ENCODE data around the gene LSM11.
"Not testable (repeated sequence)": the region's sequence is repeated elsewhere in the genome, so short reads cannot be mapped to it uniquely, and the experiment has no call there.

Gene LSM11

DNA sequence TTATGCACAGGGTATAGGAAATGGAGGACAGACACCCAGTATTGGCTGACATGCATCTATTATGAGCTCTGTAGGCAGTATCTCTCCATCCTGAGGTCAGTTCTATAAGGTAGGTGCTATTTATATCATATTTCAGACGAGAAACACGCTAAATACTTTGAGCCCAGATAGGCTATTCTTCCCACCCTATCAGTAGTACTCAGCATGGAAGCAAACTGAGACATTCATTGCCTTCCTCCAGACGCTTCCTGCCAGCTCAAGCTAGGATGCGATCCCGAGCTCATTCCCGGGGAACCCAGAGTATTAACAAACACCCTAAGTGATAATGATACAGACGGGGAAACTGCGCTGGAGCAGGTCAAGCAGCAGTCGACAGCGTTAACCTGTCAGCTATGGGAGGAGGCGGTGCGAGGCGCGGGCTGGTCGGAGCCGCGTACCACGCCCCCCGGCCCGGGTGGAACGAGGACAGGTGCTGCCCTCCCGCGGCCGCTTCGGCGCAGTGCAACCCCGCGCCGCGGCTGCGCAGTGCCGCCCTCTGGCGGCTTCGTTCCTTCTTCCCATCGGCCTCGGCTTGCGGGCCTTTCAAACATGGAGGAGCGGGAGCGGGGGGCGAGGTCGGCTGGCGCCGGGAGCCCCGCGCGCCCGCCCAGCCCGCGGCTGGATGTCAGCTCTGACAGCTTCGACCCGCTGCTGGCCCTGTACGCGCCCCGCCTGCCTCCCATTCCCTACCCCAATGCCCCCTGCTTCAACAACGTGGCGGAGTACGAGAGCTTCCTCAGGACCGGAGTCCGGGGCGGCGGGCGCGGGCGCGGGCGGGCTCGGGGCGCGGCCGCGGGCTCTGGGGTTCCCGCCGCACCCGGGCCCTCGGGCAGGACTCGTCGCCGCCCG is at the start of gene LSM11:
LSM11 (plus strand) TSS at position 550 of the 888 bp plus-strand sequence; CDS start at position 589, 39 bp downstream.
- peak; percentile 95 for DNase-seq

DNA sequence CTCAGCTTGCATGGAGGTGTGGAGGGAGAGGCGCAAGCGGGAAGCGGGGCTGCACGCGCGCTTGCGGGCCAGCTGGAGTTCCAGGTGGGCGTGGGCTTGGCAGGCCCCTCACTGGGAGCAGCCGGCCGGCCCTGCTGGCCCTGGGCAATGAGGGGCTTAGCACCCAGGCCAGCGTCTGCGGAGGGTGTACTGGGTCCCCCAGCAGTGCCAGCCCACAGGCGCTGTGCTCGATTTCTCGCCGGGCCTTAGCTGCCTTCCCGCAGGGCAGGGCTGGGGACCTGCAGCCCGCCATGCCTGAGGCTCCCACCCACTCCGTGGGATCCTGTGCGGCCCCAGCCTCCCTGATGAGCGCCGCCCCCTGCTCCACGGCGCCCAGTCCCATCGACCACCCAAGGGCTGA is 49.7 kb upstream of the LSM11 start:
- DNase-seq, result not testable (repeated sequence)

DNA sequence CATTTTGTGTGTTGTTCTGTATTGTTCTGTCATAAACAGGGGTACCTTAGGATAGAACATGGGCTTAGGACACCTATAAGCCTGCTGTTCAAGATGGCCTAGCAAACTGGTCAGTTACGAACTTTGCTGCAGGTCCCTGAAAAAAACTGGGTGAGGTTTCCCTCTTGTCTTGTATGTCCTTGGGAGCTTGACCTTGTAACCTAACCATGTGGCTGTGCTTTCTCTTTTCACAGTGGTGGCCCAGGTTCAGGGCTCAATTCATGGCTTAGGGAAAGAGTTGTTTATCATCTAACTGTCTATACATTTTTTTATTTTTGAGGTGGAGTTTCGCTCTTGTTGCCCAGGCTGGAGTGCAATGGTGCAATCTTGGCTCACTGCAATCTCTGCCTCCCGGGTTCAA is 47.4 kb upstream of the LSM11 start:
- not testable (repeated sequence) for DNase-seq

DNA sequence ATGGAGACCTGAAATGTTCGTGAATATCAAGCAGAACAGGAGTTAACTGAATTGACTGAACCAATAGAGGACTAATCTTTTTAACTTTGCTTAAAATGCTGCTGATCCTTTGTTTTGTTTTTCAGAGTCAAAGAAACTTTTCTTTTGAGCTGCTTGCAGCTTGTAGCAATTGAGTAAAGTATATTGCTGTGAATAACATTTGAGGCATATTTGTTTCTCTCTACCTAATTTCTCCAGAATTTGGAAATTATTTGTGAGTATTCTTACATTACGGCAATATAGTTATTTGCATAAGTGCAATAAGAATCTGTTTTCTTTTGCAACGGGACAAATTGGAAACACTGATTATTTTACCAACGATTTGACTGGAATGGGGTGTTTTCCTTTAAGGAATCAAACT is 44.8 kb upstream of the LSM11 start:
- DNase-seq, result not testable (repeated sequence)

DNA sequence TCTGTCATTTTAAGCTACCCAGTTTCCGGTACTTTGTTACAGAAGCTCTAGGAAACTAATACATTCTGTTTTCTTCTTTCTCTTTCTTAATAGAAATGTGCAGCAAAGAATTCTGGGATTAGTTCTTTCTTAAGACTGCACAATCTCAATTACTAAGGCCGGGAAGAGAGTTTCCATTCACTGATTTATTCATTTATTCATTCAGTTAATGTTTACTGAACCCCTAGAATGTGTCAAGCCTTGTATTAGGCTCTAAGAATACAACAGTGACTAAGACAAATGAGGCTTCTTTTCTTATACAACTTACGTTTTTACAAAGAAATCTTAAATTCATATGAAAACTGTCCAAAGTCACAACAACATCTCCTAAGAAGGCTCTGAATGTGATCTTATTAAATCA is 39.8 kb upstream of the LSM11 start:
- DNase-seq, result no peak

DNA sequence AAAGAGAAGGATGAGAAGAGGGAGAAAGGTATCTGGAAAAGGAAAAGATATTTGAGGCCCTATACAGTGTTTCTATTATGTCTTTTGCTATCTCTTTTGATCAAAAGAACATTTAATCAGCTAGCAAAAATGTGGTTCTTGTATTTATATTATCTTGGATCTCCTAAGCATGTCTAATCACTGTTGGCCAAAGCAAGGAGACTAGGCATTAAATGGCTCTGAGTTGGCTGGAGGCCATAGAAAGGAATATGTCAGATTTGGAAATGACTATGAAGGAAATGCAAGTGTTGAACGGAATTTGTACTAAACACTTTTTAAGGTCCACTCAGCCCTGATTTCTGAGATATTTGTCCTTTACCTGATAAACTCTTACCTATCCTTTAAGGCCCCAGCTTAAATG is 34.6 kb upstream of the LSM11 start:
- DNase-seq, result no peak

DNA sequence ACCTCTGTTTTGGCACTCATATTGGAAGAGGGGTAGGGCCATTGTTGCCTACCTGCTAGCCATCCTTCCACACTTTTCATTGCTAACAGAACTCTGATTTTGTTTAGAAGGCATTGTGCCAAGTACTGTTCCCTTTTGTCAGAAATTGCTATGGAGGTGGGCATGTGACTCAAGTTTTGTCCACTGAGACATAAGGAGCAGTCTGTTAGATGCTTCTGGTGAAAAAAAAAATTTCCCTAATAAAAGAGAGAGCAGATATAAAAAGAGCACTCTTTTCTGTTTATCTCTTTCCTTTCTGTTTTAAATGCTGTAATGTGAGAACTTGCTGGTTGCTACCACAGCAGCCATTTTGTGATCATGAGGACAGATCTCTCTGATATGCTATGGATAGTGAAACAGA is 34.2 kb upstream of the LSM11 start:
- DNase-seq, result no peak

DNA sequence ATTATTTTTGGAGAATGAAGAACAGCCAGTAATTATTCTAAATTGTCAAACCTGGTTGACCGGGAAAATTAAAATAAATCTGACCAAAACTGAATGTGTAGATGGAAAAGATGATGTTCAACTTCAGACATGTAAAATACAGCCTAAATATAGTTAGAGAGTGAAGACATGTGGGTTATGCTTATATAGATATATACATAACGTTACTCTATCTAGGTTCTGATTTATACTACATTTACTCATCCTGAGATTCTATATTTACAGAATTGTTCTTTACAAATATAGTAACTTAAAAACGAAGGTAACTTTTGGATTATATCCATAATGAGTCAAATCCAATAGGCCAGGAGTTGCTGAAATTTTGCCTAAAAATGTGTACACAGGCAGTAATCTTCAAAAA is 33.1 kb upstream of the LSM11 start:
- DNase-seq, result no peak

DNA sequence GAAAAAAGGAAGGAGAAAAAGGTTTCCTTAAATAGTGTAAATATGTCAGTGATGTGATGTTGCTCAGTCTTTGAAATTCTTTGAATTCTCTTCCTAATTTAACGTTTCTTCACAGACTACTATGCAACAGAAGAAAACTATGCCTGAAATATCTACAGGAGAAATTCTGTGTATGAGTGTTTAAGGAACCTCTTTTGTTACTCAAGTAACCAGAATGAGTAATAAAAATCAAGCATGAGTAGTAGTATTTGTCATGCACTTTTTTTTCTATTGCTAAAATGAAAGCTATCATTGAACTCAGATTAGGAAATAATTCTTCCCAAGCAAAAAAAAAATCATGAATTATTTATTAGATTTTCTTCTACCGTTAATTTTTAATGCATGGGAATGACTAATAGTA is 32.6 kb upstream of the LSM11 start:
- DNase-seq, result no peak

DNA sequence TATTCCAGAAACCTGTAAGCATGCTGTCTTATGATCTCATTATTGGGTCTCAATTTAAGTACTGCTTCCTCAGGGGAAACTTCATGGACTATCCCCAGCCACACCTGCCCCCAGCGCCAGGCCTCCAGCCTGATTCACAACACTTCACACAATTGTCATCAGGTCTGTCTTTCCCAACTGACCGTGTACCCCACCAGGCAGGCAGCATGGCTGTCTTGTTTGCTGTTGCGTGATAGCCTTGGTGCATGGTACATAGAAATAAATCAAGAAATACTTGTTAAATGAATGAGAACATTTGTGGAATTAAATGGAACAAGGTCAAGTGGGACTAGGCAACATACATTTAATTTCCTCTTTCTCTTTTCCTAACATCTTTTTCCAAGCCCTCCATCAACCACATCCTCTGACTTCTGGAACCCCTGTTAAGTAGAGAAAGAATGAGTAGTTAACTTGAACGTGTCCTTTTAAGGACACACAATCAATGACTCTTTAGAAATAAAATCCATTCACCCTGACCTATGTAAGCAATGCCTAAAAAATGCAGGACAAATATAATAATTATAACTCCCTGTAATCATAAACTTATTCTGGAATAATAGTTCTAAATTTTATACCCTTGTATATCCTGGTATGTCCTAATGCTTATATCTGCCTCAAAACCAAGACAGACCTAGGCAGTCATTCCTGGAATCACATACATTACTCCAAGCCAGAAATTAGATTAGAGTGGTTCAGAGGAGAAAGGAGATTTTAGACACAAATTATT is 29.5 kb upstream of the LSM11 start:
- no peak for DNase-seq

DNA sequence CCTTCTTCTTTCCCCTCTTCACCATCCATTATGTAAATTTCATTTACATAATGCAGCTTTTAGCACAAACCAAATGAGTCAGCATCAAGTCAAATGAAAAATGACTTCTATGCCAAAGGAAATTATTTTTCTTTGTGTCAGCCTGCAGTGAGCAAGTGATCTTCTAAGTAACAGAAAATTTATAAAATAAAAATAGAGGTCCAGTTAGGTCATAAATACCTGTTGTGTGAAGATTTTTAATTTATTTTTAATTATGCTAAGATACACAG is 29.0 kb upstream of the LSM11 start:
- DNase-seq, result no peak

DNA sequence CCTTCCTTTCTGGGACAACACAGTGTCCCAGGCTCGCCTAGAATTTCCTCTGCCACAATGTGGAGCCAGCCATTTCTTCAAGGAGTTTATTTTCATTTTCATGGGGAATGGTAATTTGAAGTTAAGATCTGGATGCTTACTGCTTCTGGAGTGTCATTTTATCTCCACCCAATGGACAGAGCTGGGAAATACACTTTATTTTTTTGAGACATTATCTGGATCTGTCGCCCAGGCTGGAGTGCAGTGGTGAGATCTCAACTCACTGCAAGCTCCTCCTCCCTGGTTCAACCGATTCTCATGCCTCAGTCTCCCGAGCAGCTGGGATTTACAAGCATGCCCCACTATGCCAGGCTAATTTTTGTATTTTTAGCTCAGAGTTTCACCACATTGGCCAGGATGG is 25.0 kb upstream of the LSM11 start:
- DNase-seq, result peak; percentile 30

DNA sequence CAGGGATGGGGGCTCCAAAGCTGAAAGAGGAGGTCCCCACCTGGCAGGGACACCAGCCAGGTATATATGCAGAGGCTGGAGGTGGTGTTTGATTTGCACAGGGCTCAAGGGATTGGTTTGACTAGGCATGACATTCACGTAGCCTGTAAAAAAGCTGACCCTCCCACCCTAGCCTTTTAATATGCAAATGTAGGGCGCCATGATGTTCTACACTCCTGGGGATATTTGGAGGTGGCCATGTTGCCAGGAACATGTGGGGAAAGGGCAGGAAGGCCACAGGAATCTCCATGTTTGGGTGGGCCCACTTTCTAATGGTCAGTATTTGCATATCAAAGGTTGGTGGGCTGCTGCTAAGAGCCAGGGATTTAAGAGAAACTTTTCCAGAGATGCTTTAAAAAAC is 24.3 kb upstream of the LSM11 start:
- no peak for DNase-seq

DNA sequence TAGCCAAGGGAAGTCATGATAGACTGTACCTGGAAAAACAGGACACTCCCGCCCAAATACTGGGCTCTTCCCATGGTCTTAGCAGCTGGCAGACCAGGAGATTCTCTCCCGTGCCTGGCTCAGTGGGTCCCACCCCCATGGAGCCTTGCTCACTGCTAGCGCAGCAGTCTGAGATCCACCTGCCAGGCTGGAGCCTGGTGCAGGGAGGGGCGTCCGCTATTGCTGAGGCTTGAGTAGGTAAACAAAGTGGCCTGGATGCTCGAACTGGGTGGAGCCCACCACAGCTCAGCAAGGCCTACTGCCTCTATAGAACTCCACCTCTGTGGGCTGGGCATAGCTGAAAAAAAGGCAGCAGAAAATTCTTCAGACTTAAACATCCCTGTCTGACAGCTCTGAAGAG is 22.4 kb upstream of the LSM11 start:
- no peak for DNase-seq

DNA sequence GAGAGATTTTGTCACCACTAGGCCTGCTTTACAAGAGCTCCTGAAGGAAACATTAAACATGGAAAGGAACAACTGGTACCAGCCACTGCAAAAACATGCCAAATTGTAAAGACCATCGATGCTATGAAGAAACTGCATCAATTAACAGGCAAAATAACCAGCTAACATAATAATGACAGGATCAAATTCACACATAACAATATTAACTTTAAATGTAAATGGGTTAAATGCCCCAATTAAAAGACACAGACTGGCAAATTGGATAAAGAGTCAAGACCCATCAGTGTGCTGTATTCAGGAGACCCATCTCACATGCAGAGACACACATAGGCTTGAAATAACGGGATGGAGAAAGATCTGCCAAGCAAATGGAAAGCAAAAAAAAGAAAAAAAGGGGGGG is 20.6 kb upstream of the LSM11 start:
- not testable (repeated sequence) for DNase-seq

DNA sequence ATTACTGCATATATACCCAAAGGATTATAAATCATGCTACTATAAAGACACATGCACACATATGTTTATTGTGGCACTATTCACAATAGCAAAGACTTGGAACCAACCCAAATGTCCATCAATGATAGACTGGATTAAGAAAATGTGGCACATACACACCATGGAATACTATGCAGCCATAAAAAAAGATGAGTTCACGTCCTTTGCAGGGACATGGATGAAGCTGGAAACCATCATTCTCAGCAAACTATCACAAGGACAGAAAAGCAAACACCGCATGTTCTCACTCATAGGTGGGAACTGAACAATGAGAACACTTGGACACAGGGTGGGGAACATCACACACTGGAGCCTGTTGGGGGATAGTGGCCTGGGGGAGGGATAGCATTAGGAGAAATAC is 16.9 kb upstream of the LSM11 start:
- DNase-seq, result not testable (repeated sequence)

DNA sequence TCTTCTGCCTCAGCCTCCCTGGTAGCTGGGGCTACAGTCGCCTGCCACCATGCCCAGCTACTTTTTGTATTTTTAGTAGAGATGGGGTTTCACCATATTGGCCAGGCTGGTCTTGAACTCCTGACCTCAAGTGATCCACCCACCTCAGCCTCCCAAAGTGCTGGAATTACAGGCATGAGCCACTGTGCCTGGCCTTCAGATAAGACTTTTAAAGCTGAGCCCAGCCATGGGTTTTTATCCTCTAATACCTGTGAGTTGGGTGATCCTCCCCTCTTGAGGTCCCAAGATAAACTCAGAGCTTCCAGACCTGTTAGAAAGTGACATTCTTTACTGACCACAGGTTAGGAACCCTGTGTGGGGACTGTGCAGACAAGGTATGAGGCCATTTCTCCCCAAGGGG is 15.7 kb upstream of the LSM11 start:
- not testable (repeated sequence) for DNase-seq

DNA sequence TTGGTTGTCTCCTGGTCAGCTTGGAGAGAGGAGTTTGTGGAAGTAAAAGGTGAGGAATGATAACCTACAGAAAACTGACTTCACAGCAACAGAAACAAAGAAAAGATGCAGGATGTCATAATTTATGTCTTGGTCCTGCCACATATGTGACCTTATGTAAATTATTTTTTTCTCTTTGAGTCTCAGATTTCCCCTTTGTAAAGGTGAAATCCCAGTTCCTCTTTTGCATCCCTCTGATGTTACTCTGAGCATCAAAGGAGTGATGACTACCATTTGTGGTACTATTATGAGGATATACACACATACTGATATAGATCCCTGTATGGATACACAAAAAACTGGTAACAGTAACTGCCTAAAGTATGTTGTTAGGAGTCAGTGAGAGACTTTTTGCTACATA is 13.7 kb upstream of the LSM11 start:
- DNase-seq, result no peak

DNA sequence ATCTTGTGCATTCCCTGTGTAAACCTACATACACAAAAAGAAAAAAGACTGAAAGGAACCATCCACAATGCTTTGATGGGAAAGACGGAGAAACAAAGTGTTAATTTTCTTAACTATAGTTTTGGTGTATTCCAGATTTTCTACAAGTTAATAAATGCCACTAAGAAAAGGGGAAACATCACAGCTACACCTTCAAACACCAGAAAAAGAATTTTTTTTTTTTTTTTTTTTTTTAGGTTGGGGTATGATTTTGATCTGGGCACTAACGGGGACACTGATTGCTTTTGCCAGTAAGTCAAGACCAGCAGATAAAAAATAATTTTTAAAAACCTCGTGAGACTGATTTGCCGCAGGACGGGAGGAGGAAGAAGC is 12.6 kb upstream of the LSM11 start:
- DNase-seq, result no peak

DNA sequence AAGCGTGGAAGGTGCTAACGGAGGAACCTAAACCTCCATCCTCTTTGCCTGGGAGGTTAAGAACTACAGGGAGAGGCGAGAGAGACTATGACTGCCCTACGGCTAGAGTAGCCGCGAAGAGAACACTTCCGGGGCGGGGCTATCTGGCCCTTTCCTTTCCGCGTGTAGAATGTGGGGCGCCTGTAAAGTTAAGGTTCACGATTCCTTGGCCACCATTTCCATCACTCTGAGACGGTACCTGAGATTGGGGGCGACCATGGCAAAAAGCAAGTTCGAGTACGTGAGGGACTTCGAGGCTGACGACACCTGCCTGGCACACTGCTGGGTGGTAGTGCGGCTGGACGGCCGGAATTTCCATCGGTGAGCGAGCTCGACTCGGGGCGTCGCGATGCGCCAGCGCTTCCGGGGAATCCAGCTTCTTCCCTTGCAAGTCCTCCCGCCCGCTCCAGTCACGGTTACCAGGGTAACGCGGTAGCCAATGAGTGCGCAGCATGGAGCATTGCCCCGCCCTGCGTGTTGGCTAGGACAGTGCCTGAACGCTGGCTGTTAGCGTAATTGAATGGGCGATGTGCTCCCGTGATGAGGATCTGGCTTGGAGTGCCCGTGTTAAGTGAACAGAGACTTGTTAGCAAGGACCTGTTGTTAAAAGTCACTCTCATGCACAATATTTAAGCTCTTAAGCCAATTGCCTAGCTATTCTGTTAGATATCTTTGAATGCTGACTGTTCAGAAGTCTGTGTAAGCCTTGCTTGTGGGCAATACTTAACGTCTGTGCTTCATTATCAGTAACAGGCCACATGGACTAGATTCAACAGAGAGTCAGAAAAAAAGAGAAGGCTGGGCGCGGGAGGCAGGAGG is 12.0 kb upstream of the LSM11 start, which contains the start of gene THG1L:
THG1L (plus strand) TSS at position 149 of the 858 bp plus-strand sequence; CDS start at position 170, 21 bp downstream.
- DNase-seq, result peak; percentile 99

DNA sequence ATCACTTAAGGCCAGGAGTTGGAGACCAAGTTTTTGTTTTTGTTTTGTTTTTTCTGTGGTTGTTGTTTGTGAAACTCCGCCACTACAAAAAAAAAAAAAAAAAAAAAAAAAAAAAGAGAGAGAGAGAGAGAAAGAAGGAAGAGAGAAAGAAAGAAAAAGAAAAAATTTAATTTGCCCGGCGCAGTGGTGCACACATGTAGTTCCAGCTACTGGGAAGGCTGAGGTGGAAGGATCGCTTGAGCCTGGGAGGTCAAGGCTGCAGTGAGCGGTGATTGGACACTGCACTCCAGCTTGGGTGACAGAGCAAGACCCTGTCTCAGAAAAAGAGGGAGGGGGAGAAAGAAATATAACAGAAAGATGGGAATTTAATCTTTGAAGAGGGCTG is 11.4 kb upstream of the LSM11 start:
- no peak for DNase-seq

DNA sequence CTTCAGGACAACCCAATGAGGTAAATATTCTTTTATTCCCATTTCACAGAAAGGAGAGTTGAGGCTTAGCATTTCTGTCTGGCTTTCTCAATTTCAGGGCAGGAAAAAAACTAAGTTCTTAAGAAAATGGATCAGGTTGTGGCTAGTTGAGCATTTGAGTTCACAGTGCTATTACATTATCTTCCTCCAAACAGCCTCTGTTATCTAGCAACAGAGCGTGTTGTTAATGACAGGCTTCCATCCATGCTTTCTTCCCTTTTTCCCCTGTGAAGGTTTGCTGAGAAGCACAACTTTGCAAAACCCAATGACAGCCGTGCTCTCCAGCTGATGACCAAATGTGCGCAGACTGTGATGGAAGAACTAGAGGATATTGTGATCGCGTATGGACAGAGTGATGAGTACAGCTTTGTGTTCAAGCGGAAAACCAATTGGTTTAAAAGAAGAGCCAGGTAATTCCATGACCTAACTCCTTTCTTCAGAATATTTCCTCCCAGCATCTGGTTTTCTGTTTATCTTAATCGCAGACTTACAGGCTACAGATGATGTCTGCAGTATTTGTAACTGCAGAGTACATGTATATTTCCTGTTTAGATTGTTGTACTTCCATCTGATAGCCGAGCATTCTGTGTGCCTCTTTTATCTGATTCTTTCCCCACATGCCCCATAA is 10.8 kb upstream of the LSM11 start:
- DNase-seq, result no peak

DNA sequence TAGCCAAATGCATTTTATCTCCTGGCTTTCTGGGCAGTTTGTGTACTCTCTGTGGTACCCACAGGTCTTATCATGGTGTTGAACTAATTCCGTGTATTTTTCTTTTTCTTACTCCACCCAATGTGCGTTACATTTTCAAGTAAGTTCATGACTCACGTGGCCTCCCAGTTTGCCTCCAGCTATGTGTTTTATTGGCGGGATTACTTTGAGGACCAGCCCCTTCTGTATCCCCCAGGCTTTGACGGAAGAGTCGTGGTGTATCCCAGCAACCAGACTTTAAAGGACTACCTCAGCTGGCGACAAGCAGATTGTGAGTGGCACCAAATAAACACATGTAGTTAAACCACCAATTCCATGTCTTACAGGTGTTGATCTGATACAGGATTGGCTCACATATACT is 9.1 kb upstream of the LSM11 start:
- no peak for DNase-seq
